SK-N-SH treated with all-trans-retinoic acid at 6 μM for 48 hours (cell line): ENCODE results near the gene ARHGEF6.

Source experiments
- ARNTL ChIP-seq: fragments of 450-650 bp; formaldehyde crosslinking; IDR thresholded peaks from 2 replicates; pipeline ENCODE4 v1.5.0; 2020; ENCODE audit warnings: low read depth, mild to moderate bottlenecking, moderate library complexity, borderline replicate concordance
- BACH2 ChIP-seq: fragments of 250-450 bp; sonication (Bioruptor Pico); IDR thresholded peaks from 2 replicates; pipeline ENCODE4 v1.9.0; 2021; ENCODE audit warnings: mild to moderate bottlenecking, borderline replicate concordance
- ESRRG ChIP-seq: fragments of 250-450 bp; sonication (Bioruptor Pico); IDR thresholded peaks from 2 replicates; pipeline ENCODE4 v1.6.1; 2021; ENCODE audit warnings: mild to moderate bottlenecking
- OSR1 ChIP-seq: fragments of 250-450 bp; sonication (Bioruptor Pico); IDR thresholded peaks from 2 replicates; pipeline ENCODE4 v1.8.0; 2022; ENCODE audit warnings: moderate library complexity, mild to moderate bottlenecking, inconsistent platforms
- PPARA ChIP-seq: fragments of 250-450 bp; sonication (Bioruptor Pico); IDR thresholded peaks from 2 replicates; pipeline ENCODE4 v1.5.0; 2020; ENCODE audit warnings: mild to moderate bottlenecking, borderline replicate concordance
- RARB ChIP-seq: fragments of 250-450 bp; sonication (Bioruptor Pico); IDR thresholded peaks from 2 replicates; pipeline ENCODE4 v1.8.0; 2021; ENCODE audit warnings: mild to moderate bottlenecking, moderate library complexity
- TCF4 ChIP-seq: fragments of 250-450 bp; sonication (Bioruptor Pico); IDR thresholded peaks from 2 replicates; pipeline ENCODE4 v1.8.0; 2021; ENCODE audit warnings: mild to moderate bottlenecking, moderate library complexity, borderline replicate concordance
- TOX ChIP-seq: fragments of 250-450 bp; sonication (Bioruptor Pico); IDR thresholded peaks from 2 replicates; pipeline ENCODE4 v1.8.0; 2021; ENCODE audit warnings: mild to moderate bottlenecking, moderate library complexity, borderline replicate concordance
- ZC3H10 ChIP-seq: fragments of 250-450 bp; sonication (Bioruptor Pico); IDR thresholded peaks from 2 replicates; pipeline ENCODE4 v1.5.1; 2021; ENCODE audit warnings: mild to moderate bottlenecking, moderate library complexity
- ZFP3 ChIP-seq: fragments of 250-450 bp; sonication (Bioruptor Pico); IDR thresholded peaks from 2 replicates; pipeline ENCODE4 v1.5.0; 2020; ENCODE audit warnings: mild to moderate bottlenecking, moderate library complexity
- ZFP30 ChIP-seq: fragments of 450-650 bp; formaldehyde crosslinking; IDR thresholded peaks from 2 replicates; pipeline ENCODE4 v1.5.0; 2022; ENCODE audit warnings: mild to moderate bottlenecking, moderate library complexity
- TF ChIP-seq, protein P1 (sequence below): fragments of 250-450 bp; sonication (Bioruptor Pico); IDR thresholded peaks from 2 replicates; pipeline ENCODE4 v1.8.0; 2020; ENCODE audit warnings: mild to moderate bottlenecking, moderate library complexity, borderline replicate concordance
- TF ChIP-seq, protein P2 (sequence below): fragments of 250-450 bp; sonication (Bioruptor Pico); IDR thresholded peaks from 2 replicates; pipeline ENCODE4 v1.5.0; 2020; ENCODE audit warnings: mild to moderate bottlenecking, moderate library complexity

DNA sequence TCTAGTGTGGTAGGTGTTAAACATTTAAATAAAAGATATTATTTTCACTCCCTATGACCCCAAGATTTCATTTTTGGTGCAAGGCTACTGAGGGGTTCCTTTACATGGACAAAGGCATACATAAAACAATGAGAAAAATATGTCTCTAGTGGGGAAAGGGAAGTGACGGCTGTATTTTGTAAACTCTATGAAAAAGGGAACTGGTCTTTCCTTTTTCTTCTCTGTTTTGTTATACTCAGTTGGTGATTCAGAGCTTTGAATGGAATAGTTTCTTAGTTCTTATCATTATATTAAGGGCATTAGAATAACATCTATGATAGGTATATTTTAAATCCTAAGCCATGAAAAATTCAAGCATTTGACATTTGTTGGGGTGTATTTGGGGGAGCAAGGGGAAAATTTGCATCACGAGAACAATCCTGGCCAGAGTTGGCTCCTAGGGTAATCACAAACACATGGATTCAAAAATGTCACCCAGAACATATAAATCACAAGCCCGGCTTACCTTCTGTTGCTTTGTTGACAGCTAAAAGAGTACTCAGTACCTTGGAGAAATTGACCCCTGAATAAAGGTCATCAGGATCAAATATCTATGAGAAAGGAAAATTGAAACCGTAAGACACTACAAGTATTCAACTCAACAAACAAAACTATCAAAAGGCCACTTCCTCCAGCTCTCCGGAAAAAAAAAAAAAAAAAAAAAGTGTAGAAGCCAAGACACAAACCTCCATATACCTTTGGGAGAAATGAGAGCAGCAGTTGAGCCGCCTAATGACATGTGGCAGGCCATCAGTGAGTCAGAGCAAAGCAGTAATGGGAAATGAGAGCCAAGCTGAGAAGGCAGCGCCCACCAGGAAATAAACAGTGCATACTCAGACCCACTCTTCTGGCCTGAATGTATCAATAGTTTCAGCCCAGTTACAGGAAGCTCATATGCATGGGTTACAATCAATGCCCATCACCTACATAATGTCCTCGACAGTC, 33.4 kb downstream of the ARHGEF6 start:
- TF ChIP-seq, protein P1, sequence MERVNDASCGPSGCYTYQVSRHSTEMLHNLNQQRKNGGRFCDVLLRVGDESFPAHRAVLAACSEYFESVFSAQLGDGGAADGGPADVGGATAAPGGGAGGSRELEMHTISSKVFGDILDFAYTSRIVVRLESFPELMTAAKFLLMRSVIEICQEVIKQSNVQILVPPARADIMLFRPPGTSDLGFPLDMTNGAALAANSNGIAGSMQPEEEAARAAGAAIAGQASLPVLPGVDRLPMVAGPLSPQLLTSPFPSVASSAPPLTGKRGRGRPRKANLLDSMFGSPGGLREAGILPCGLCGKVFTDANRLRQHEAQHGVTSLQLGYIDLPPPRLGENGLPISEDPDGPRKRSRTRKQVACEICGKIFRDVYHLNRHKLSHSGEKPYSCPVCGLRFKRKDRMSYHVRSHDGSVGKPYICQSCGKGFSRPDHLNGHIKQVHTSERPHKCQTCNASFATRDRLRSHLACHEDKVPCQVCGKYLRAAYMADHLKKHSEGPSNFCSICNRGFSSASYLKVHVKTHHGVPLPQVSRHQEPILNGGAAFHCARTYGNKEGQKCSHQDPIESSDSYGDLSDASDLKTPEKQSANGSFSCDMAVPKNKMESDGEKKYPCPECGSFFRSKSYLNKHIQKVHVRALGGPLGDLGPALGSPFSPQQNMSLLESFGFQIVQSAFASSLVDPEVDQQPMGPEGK (CRISPR knock-in tag) = no peak
- no peak for TF ChIP-seq RARB (CRISPR knock-in tag)
- no peak for TF ChIP-seq BACH2 (CRISPR knock-in tag)
- no peak for TF ChIP-seq ESRRG (CRISPR knock-in tag)
- no peak for TF ChIP-seq ZFP30 (CRISPR knock-in tag)
- no peak for TF ChIP-seq OSR1
- no peak for TF ChIP-seq ZC3H10
- no peak for TF ChIP-seq TOX (CRISPR knock-in tag)
- no peak for TF ChIP-seq ZFP3 (CRISPR knock-in tag)
- TF ChIP-seq PPARA (CRISPR knock-in tag) = no peak
- TF ChIP-seq, protein P2, sequence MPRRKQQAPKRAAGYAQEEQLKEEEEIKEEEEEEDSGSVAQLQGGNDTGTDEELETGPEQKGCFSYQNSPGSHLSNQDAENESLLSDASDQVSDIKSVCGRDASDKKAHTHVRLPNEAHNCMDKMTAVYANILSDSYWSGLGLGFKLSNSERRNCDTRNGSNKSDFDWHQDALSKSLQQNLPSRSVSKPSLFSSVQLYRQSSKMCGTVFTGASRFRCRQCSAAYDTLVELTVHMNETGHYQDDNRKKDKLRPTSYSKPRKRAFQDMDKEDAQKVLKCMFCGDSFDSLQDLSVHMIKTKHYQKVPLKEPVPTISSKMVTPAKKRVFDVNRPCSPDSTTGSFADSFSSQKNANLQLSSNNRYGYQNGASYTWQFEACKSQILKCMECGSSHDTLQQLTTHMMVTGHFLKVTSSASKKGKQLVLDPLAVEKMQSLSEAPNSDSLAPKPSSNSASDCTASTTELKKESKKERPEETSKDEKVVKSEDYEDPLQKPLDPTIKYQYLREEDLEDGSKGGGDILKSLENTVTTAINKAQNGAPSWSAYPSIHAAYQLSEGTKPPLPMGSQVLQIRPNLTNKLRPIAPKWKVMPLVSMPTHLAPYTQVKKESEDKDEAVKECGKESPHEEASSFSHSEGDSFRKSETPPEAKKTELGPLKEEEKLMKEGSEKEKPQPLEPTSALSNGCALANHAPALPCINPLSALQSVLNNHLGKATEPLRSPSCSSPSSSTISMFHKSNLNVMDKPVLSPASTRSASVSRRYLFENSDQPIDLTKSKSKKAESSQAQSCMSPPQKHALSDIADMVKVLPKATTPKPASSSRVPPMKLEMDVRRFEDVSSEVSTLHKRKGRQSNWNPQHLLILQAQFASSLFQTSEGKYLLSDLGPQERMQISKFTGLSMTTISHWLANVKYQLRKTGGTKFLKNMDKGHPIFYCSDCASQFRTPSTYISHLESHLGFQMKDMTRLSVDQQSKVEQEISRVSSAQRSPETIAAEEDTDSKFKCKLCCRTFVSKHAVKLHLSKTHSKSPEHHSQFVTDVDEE (CRISPR knock-in tag) = no peak
- TF ChIP-seq ARNTL (CRISPR knock-in tag) = no peak
- TF ChIP-seq TCF4 (CRISPR knock-in tag) = no peak
